Stimulated activated naive CD4-positive, alpha-beta T cell treated with Interleukin-2 at 50 U/mL for 16 hours (primary cell): ENCODE data around the gene ITCH.
"Not testable (repeated sequence)": the region's sequence is repeated elsewhere in the genome, so short reads cannot be mapped to it uniquely, and the experiment has no call there.

Experiments
- DNase-seq: peaks from one replicate; lab custom pipeline; 2025; lab: John Stamatoyannopoulos, UW

Gene ITCH

GRCh38 chr20:34458631-34459030, 95.6 kb downstream of the ITCH start:
- no peak for DNase-seq

DNA sequence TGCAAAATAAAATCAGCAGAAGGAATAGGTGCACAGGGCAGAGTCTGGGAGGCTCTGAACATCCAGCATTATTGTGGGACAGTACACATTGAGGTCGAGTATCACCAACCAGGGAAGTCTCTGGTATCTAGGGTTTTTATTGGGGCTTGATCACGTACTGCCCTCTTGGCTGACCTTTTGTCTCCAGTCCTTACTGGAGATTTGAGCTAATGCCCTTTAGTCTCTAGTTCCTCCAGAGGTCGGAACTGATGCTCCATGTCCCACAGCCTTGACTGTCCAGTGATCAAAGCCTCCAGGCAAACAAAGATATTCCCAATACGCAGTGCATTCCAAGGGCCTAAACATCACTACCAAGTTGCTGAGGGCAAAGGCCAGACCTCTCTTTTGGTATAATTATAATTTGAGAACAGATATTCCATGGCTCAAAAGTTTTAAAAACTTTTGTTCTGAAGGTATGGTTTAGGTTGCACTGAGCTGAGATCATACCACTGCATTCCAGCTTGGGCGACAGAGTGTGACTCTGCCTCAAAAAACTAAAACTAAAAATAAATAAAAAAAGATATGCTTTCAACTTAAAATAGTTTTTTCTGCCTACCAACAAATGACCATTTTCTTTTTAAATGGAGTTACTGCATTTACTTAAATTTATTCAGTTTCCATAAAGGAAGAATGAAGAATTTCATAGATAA, 96.3 kb downstream of the ITCH start:
- DNase-seq = no peak

DNA sequence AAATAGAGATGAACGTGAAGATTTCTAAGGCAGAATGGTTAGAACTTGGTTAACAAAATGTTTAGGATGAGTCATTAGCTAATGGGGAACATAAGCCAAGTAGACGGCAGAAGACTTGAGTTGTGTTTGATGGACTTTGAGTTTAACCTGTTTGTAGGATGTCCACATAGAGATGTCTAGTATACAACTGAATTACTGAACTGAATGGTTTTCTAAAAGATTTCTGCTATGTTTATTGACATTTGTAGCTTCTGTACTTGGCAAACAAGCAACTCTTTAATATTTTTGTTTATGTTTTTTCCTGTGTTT, 98.7 kb downstream of the ITCH start:
- no peak for DNase-seq

DNA sequence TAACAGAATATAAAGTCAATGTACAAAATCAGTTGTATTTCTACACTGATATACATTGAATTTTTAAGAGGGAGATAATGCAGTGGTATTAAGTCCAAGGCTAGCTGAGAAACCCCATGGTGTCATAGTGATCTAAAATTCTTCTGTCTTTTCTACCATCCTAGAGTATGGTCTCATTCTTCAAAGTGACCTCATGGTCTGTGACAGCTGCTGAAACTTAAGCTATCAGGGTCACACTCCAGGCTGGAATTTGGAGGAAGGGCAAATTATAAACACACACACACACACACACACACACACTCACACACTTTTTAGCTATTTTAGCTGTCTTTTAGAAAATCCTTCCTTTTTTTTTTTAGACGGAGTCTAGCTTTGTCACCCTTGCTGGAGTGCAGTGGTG, 105.9 kb downstream of the ITCH start:
- no peak for DNase-seq

- DNase-seq = no peak
Measured at GRCh38 chr20:34472246-34472925, 109.3 kb downstream of the ITCH start.

DNA sequence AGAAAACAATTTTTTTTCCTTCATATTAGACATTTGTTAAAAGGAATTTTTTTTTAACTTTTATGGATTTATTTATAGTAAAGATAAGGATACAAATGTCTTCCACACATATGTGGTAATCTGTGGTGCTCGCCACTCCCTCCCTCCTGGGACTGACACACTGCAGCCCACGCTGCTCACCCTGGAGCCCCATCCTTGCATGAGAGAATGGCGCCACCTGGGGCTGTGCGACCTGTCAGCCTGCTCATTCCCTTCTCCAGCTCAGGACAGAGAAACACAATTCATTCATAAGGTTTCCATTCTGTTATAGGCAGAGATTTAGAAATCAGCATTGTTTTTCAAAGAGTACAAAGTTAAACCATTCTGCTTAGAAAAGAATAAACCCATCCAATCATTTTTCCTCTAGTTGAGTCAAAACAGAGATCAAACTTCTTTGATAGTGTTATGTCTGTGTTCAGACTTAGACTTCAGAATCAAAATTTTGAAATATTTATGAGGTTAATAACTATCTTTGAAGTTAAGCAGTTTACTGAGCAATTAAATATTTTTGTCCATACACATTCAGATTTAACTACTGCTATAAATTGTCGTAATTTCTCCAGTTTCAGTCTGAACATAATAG, 110.3 kb downstream of the ITCH start:
- DNase-seq = no peak

- DNase-seq = no peak
Measured at GRCh38 chr20:34475979-34476736, 113.1 kb downstream of the ITCH start.

GRCh38 chr20:34479627-34480026, 116.6 kb downstream of the ITCH start:
- no peak for DNase-seq

GRCh38 chr20:34482154-34482553, 119.1 kb downstream of the ITCH start:
- not testable (repeated sequence) for DNase-seq

- DNase-seq = not testable (repeated sequence)
Measured at GRCh38 chr20:34483585-34484220, 120.6 kb downstream of the ITCH start.

GRCh38 chr20:34485068-34485634, 122.1 kb downstream of the ITCH start:
- no peak for DNase-seq

- no peak for DNase-seq
Measured at GRCh38 chr20:34491226-34491931, 128.3 kb downstream of the ITCH start.

DNA sequence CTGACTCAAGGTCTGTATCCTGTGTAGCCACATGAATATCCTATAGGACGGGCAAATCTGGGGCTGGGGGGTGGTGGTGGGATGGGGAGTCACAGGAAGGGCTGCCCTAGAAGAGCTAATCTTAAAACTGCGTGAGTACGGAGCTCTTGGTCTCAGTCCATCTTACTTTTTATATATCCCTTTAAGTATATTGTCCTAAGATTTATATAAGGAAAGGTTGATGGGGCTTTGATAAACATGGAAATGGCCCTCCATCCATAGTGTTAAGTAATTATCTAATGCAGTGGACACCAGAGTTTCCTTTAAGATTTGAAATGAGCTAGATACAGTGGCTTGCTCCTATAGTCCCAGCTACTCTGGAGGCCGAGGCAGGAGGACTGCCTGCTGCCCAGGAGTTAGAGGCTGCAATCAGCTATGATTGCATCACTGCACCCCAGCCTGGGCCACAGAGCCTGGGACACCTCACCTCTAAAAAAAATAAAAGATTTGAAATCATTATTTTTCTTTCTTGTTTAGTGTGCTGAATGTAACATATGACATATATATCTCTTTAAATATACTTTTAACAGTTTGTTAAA, 128.9 kb downstream of the ITCH start:
- no peak for DNase-seq

DNA sequence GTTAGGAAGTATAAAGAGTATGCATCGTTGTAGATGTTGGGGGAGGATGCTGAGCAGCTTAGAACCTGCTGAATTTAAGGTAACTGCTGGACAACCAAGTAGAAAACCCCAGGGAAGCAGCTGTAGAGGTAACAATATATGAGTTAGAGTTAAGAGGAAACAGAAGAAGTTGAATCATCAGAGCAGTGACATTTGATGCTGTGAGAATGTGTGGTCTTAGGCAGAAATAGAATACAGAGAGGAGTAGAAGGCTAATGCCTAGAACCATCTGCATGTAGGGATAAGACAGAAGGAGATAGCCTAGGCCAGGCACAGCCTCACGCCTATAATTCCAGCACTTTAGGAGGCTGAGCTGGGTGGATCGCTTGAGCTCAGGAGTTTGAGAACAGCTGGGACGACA, 130.6 kb downstream of the ITCH start:
- no peak for DNase-seq

GRCh38 chr20:34495307-34495706, 132.2 kb downstream of the ITCH start:
- DNase-seq = no peak

GRCh38 chr20:34495916-34496315, 132.8 kb downstream of the ITCH start:
- no peak for DNase-seq

GRCh38 chr20:34497596-34497995, 134.5 kb downstream of the ITCH start:
- not testable (repeated sequence) for DNase-seq

DNA sequence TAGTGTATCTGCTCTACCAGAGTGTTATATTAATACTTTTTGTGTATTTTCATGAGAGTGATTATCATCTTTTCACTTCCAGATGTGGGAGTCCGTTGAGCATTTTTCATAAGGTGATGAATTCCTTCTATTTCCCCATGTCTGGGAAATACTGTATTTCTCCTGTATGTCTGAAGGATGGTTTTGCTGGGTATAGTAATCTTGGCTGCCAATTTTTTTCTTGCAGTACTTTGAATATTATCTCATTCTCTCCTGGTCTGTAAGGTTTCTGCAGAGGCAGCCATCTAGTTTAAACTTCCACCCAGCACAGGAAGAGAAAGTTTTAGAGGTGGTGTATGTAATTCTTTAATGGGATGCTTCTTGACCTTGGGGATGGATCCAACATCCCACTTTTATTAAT, 137.8 kb downstream of the ITCH start:
- no peak for DNase-seq

DNA sequence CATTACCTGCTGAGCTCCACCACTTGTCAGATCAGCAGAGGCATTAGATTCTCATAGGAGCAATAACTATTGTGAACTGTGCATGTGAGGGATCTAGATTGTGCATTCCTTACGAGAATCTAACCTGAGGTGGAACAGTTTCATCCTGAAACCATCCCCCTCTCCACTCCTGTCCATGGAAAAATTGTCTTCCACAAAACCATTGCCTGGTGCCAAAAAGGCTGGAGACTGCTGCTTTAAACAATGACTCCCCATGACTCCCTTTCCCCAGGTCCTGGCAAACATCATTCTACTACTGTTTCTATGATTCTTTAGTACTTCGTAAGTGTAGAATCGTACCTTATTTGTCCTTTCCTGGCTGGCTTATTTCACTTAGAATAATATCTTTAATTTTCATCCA, 143.4 kb downstream of the ITCH start:
- no peak for DNase-seq

DNA sequence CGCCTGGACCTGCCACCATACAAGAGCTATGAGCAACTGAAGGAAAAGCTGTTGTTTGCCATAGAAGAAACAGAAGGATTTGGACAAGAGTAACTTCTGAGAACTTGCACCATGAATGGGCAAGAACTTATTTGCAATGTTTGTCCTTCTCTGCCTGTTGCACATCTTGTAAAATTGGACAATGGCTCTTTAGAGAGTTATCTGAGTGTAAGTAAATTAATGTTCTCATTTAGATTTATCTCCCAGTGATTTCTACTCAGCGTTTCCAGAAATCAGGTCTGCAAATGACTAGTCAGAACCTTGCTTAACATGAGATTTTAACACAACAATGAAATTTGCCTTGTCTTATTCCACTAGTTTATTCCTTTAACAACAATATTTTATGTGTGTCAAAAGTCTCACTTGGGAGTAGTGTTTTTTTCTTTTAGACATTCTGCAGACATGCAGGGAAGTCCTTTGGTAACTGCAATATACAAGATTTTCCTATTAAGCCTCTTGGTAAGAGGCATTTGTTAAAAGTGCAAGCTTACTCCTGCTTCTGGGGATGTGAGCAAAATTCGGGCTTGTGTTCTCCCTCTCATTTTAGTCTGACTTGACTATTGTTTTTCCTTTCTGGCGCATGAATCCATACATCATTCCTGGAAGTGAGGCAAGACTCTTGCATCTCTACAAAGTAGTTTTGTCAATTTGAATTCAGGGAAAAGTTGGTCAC, 144.8 kb downstream of the ITCH start:
- DNase-seq = no peak
